Memory B cell (primary cell): Measurements from ENCODE around the gene KCNK17.

Source experiments
- ATAC-seq: fragments of 150-1000 bp; cut with Tn5 transposase; 2 replicates; pipeline ENCODE4 v1.10.0; 2021; ENCODE audit warnings: low read depth, mild to moderate bottlenecking, moderate library complexity
- DNase-seq, 2 donors: peaks; one replicate each; pipeline ENCODE4 v3.0.0; 2022; ENCODE audit warnings: low spot score in 2 of 2
- H3K27ac Mint-ChIP-seq: one replicate; pipeline ENCODE4 v1.8.0; 2022; ENCODE audit warnings: mild to moderate bottlenecking, moderate library complexity, mixed read lengths
- H3K27me3 Mint-ChIP-seq: one replicate; pipeline ENCODE4 v1.8.0; 2022; ENCODE audit warnings: mixed read lengths
- H3K36me3 Mint-ChIP-seq: one replicate; pipeline ENCODE4 v1.8.0; 2022; ENCODE audit warnings: mild to moderate bottlenecking, mixed read lengths
- H3K4me1 Mint-ChIP-seq: one replicate; pipeline ENCODE4 v1.8.0; 2022; ENCODE audit warnings: mixed read lengths
- H3K4me3 Mint-ChIP-seq: one replicate; pipeline ENCODE4 v1.8.0; 2022; ENCODE audit warnings: mild to moderate bottlenecking, moderate library complexity, mixed read lengths
- H3K9me3 Mint-ChIP-seq: one replicate; pipeline ENCODE4 v1.8.0; 2022; ENCODE audit warnings: mixed read lengths

KCNK17 gene

DNA sequence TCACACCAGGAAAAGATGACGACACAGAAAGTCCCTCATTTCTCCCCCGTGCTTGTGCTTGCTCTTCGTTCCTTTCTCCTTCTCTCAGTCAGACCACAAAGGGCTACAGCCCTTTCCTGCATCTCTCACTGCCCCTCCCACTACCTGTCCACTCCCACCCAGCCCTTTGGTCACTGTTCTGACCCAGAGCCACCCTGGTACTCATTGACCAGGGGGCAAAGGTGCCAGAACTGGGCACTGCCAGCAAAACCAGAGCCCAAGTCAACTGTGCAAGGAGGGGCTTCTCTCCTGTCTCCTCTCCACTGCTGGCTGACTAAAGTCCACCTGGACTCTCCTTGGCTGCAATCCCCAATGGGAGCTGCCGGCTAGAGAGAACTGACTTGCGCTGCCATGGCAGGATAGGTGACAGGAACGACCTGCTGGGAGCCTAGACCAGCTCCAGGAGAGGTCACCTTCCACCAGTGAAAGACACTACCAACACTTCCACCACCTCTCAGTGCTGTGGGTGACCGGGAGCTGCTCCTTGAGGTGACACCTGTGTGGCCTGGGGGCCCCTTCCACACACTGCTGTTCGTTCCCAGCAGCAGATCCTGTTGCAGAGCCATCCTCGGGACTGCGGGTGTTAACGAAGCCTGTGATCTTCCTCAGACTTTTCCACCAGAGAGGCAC lies 32.8 kb downstream of the KCNK17 start:
- Mint-ChIP-seq H3K4me3 (no peak overlapping the region), H3K4me1 (peaks cover 2% of the 10 kb centered on the region), H3K9me3 (peaks cover 1% of the 10 kb centered on the region), H3K36me3 (no peaks in the 10 kb centered on the region), H3K27ac (no peak overlapping the region), H3K27me3 (peaks cover 7% of the 10 kb centered on the region)
- ATAC-seq: no peak
- DNase-seq: no peak

- Mint-ChIP-seq H3K4me3 (no peak overlapping the region), H3K9me3 (peaks cover 1% of the 10 kb centered on the region), H3K27me3 (peaks cover 7% of the 10 kb centered on the region), H3K27ac (no peak overlapping the region), H3K36me3 (no peaks in the 10 kb centered on the region), H3K4me1 (peaks cover 2% of the 10 kb centered on the region)
- no peak for ATAC-seq
- no peak for DNase-seq
These were observed 33.9 kb downstream of the KCNK17 start for GRCh38 chr6:39280247-39280731.

DNA sequence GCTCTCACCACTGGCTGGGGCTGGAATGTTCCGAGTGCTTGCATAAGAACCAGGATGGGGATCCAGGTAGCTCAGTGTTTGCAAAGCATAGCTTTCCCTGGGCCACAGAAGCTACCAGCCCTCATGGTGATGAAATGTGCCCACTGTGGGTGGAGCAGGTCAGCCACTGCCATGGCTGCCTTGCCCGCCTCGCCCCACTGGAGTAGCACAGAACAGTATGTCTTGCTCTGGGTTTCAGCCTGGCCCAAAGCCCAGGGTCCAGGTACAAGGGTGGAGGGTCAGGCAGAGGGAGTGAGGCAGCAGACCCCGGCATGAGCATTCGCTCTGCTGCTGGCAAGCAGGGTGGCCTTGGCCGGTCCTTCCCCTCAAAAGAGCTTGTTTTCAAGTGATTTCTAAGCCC lies 34.7 kb downstream of the KCNK17 start:
- H3K4me1 Mint-ChIP-seq: peaks cover 2% of the 10 kb centered on the region
- peaks cover 1% of the 10 kb centered on the region for H3K9me3 Mint-ChIP-seq
- H3K4me3 Mint-ChIP-seq: no peak overlapping the region
- ATAC-seq: no peak
- no peak for DNase-seq
- H3K36me3 Mint-ChIP-seq: no peaks in the 10 kb centered on the region
- H3K27ac Mint-ChIP-seq: no peak overlapping the region
- peaks cover 9% of the 10 kb centered on the region for H3K27me3 Mint-ChIP-seq

DNA sequence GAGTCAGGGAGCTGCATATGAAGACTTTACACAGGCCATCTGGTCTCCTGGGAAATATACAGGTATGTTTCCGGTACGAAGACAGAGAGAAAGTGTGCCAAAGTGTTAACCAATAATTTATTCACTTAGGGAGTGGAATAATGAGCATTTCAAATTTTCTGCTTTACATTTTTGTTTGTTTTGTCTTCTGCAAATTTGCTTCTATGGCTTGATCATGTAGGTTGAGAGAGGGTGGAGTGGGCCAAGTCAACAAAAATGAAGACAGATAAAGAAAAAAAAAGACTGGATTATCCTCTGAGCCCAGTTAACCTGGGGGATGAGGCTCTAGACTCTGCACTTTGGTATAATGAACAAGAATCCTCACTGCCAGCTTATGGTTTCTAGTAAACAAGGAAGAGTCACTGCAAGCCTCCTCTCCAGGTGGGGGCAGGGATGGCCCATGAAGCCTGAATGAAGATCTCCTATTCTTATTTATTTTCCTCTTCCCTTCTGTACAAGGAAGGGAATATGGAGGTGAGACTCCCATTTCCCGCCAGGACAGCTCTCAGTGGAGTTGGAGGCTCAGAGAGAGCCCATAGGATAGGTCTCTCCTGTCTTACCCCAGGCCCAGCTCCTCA lies 37.7 kb downstream of the KCNK17 start:
- no peak for ATAC-seq
- no peak for DNase-seq
- H3K4me3 Mint-ChIP-seq: no peak overlapping the region
- no peaks in the 10 kb centered on the region for H3K36me3 Mint-ChIP-seq
- H3K27ac Mint-ChIP-seq: no peak overlapping the region
- H3K27me3 Mint-ChIP-seq: peaks cover 10% of the 10 kb centered on the region
- H3K9me3 Mint-ChIP-seq: peaks cover 1% of the 10 kb centered on the region
- H3K4me1 Mint-ChIP-seq: peaks cover 6% of the 10 kb centered on the region

DNA sequence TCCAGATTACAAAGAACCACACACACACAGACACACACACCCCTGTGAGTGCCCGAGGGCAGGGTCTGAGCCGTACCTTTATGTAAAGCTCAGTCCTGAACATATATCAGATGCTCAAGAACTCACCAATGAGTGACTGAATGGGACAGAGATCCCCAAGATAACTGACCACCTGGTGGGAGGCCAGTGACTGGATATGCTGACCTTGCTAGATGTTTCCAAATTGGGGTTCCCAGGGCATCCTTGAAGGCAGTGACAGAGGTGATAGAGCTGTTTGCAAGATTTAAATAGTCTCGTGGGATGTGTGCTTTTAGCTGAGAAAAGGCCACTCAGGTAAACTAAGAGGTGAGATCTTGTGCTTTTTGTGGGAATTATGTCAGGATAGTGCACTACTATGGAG lies 39.3 kb downstream of the KCNK17 start:
- no peak overlapping the region for H3K4me3 Mint-ChIP-seq
- H3K27me3 Mint-ChIP-seq: peaks cover 7% of the 10 kb centered on the region
- H3K4me1 Mint-ChIP-seq: peaks cover 4% of the 10 kb centered on the region
- H3K36me3 Mint-ChIP-seq: no peaks in the 10 kb centered on the region
- H3K27ac Mint-ChIP-seq: no peak overlapping the region
- peaks cover 1% of the 10 kb centered on the region for H3K9me3 Mint-ChIP-seq
- DNase-seq: no peak
- no peak for ATAC-seq

DNA sequence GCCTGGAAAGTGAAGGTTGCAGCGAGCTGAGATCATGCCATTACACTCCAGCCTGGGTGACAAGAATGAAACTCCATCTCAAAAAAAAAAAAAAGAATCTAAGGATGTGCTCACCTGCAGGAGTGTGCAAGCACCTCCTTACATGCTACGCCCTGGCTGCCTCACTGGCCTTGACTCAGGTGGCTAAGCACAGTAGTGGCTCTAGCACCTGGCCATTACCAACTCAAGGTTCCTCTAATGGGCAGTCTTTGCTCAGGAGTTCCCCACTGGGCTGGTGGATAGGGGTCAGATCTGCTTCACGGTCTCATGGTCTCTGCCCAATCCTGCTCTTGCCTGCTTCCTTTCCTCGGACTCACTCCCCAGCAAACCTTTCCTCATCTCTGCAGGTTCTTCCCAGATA lies 39.7 kb downstream of the KCNK17 start:
- H3K9me3 Mint-ChIP-seq: peaks cover 1% of the 10 kb centered on the region
- H3K4me1 Mint-ChIP-seq: peaks cover 4% of the 10 kb centered on the region
- ATAC-seq (no peak), DNase-seq (no peak)
- no peak overlapping the region for H3K27ac Mint-ChIP-seq
- no peaks in the 10 kb centered on the region for H3K36me3 Mint-ChIP-seq
- no peak overlapping the region for H3K4me3 Mint-ChIP-seq
- H3K27me3 Mint-ChIP-seq: peaks cover 7% of the 10 kb centered on the region

DNA sequence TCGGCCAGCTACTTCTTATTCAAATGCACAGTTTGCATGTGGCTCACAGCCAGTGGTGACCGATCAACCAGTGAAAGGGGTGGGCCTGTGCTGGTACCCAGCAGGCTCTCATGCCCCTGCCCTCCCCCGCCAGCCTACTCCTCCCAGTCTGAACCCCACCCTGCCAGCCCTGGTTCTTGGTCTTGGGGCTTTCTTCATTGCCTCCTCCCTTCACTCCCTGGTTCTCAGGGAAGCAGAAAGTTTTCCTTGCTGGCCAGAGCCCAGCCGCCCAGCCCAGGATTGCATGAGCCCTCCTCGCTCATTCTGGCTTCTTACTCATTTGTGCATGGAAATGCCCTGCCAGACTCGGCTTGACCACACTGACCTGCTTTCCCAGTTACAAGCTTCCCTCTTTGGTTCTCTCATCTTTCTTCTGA lies 40.8 kb downstream of the KCNK17 start:
- ATAC-seq (no peak), DNase-seq (no peak)
- no peak overlapping the region for H3K4me3 Mint-ChIP-seq
- H3K4me1 Mint-ChIP-seq: peaks cover 4% of the 10 kb centered on the region
- no peaks in the 10 kb centered on the region for H3K36me3 Mint-ChIP-seq
- H3K27ac Mint-ChIP-seq: no peak overlapping the region
- H3K27me3 Mint-ChIP-seq: peaks cover 10% of the 10 kb centered on the region
- H3K9me3 Mint-ChIP-seq: peaks cover 1% of the 10 kb centered on the region

GRCh38 chr6:39269961-39270360 lies 44.3 kb downstream of the KCNK17 start:
- ATAC-seq: no peak
- Mint-ChIP-seq H3K4me1 (peaks cover 4% of the 10 kb centered on the region), H3K36me3 (no peaks in the 10 kb centered on the region), H3K4me3 (no peak overlapping the region), H3K27ac (no peak overlapping the region), H3K9me3 (no peaks in the 10 kb centered on the region), H3K27me3 (peaks cover 10% of the 10 kb centered on the region)
- DNase-seq: no peak

- H3K27ac Mint-ChIP-seq: no peak overlapping the region
- peaks cover 4% of the 10 kb centered on the region for H3K4me1 Mint-ChIP-seq
- H3K27me3 Mint-ChIP-seq: peaks cover 5% of the 10 kb centered on the region
- no peaks in the 10 kb centered on the region for H3K9me3 Mint-ChIP-seq
- ATAC-seq (no peak), DNase-seq (no peak)
- no peak overlapping the region for H3K4me3 Mint-ChIP-seq
- no peaks in the 10 kb centered on the region for H3K36me3 Mint-ChIP-seq
These were observed 45.5 kb downstream of the KCNK17 start for GRCh38 chr6:39268721-39269120.

- no peak overlapping the region for H3K27ac Mint-ChIP-seq
- no peak for ATAC-seq
- H3K9me3 Mint-ChIP-seq: no peaks in the 10 kb centered on the region
- DNase-seq: no peak
- H3K36me3 Mint-ChIP-seq: no peaks in the 10 kb centered on the region
- H3K4me3 Mint-ChIP-seq: no peak overlapping the region
- peaks cover 3% of the 10 kb centered on the region for H3K27me3 Mint-ChIP-seq
- H3K4me1 Mint-ChIP-seq: peaks cover 4% of the 10 kb centered on the region
These were observed 46.0 kb downstream of the KCNK17 start for GRCh38 chr6:39268171-39268570.

DNA sequence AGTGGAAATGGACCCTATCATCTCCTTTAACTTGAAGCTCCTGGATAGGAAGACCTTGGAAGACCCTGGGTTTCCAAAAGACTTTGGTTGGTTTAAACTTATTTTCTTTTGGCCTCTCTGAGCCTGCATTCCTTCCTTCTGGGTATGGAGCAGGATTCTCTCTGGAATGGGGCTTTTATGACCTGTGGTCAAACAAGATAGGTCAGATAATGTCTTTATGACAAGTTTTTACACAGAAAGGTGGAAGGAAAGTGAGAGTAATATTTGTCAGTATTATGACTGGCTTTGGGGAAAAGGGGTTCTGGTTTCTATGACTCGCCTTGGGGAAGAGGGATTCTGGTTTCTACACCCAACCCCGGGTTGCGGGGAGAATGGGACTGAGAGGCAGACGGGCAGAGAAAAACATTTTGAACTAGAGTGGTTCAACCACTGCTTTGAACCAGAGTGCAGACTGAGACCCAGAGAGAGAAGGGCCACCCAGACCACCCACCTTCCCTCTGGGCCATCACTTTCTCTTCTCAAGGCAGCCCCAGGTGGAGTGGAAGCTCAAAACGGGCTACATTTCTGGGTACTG lies 47.4 kb downstream of the KCNK17 start:
- Mint-ChIP-seq H3K4me3 (no peak overlapping the region), H3K27me3 (peaks cover 6% of the 10 kb centered on the region), H3K27ac (no peak overlapping the region), H3K36me3 (no peaks in the 10 kb centered on the region), H3K9me3 (no peaks in the 10 kb centered on the region), H3K4me1 (no peaks in the 10 kb centered on the region)
- no peak for DNase-seq
- ATAC-seq: no peak

GRCh38 chr6:39266375-39266774 lies 47.8 kb downstream of the KCNK17 start:
- Mint-ChIP-seq H3K4me1 (no peaks in the 10 kb centered on the region), H3K9me3 (no peaks in the 10 kb centered on the region), H3K27me3 (peaks cover 8% of the 10 kb centered on the region), H3K4me3 (no peak overlapping the region), H3K36me3 (no peaks in the 10 kb centered on the region), H3K27ac (no peak overlapping the region)
- no peak for ATAC-seq
- no peak for DNase-seq

DNA sequence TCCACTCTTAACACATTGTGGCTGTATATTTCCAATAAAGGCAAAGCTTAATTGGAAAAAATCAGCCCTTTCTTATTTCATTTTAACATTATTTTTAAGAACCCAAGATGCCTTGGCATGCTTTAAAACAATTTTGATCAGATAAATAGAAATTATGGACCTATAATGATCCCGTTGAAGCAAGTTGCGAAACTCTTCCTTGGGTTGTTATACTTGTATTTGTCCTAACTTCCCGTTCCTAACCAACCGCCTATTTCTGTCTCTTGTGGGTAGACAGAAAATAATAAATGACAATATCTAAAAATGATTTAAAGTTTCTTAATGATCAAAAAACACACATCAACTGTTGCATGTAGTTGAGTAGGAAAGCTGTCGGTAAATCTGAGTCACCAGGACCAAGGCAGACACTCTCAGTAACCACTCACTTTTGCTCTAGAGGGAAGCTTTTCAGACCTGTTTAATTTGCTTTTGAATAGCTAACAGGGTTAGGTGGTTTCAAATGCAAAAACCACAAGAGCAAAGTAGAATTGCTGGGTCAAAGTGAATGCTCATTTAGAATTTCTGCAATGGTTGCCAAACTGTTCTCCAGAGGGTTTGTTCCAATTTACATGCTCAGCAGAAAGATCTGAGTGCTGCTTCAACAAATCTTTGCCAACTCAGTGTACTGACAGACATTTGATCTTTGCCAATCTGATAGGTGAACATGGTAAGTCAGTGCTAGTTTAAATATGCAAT lies 50.7 kb downstream of the KCNK17 start:
- H3K9me3 Mint-ChIP-seq: no peaks in the 10 kb centered on the region
- H3K27ac Mint-ChIP-seq: no peak overlapping the region
- H3K4me1 Mint-ChIP-seq: no peaks in the 10 kb centered on the region
- no peak for ATAC-seq
- H3K36me3 Mint-ChIP-seq: no peaks in the 10 kb centered on the region
- no peak for DNase-seq
- H3K27me3 Mint-ChIP-seq: peaks cover 17% of the 10 kb centered on the region
- no peak overlapping the region for H3K4me3 Mint-ChIP-seq

- Mint-ChIP-seq H3K27me3 (peaks cover 20% of the 10 kb centered on the region), H3K36me3 (no peaks in the 10 kb centered on the region), H3K9me3 (no peaks in the 10 kb centered on the region), H3K4me3 (no peak overlapping the region), H3K27ac (no peak overlapping the region), H3K4me1 (no peaks in the 10 kb centered on the region)
- no peak for DNase-seq
- ATAC-seq: no peak
These were observed 52.5 kb downstream of the KCNK17 start for GRCh38 chr6:39261751-39262150.
